Measurements from ENCODE around the gene FER1L5.

Gene FER1L5

GRCh38 chr2:96681540-96681939 is 39.0 kb downstream of the FER1L5 start:
- DNase-seq (ENCODE audit: low spot score) = no peak

- no peak for DNase-seq (ENCODE audit: low spot score)
These were observed 40.7 kb downstream of the FER1L5 start for GRCh38 chr2:96683307-96683706.

GRCh38 chr2:96683972-96684820 is 41.6 kb downstream of the FER1L5 start:
- peak; percentile 49 for DNase-seq (ENCODE audit: low spot score)

GRCh38 chr2:96684883-96685576 is 42.5 kb downstream of the FER1L5 start:
- DNase-seq (ENCODE audit: low spot score) = no peak

GRCh38 chr2:96685577-96686459 is 43.3 kb downstream of the FER1L5 start:
- peak; percentile 59 for DNase-seq (ENCODE audit: low spot score)

- no peak for DNase-seq (ENCODE audit: low spot score)
These were observed 44.7 kb downstream of the FER1L5 start for GRCh38 chr2:96687266-96687665.

- DNase-seq (ENCODE audit: low spot score) = no peak
These were observed 45.4 kb downstream of the FER1L5 start for GRCh38 chr2:96687711-96688640.

- DNase-seq (ENCODE audit: low spot score) = no peak
These were observed 46.3 kb downstream of the FER1L5 start for GRCh38 chr2:96688649-96689430.

GRCh38 chr2:96689431-96689991 is 46.9 kb downstream of the FER1L5 start:
- DNase-seq (ENCODE audit: low spot score) = no peak

GRCh38 chr2:96690306-96691021 is 47.9 kb downstream of the FER1L5 start:
- no peak for DNase-seq (ENCODE audit: low spot score)

- no peak for DNase-seq (ENCODE audit: low spot score)
These were observed 48.6 kb downstream of the FER1L5 start for GRCh38 chr2:96691022-96691612.

GRCh38 chr2:96692094-96692971 is 49.8 kb downstream of the FER1L5 start:
- DNase-seq (ENCODE audit: low spot score) = no peak

- no peak for DNase-seq (ENCODE audit: low spot score)
These were observed 51.0 kb downstream of the FER1L5 start for GRCh38 chr2:96693286-96694200.

GRCh38 chr2:96694279-96694678 is 51.7 kb downstream of the FER1L5 start:
- no peak for DNase-seq (ENCODE audit: low spot score)

GRCh38 chr2:96694816-96695455 is 52.4 kb downstream of the FER1L5 start:
- no peak for DNase-seq (ENCODE audit: low spot score)

GRCh38 chr2:96695602-96696001 is 53.0 kb downstream of the FER1L5 start:
- no peak for DNase-seq (ENCODE audit: low spot score)

Measured in HuH-7.5 (cell line).